ENCODE results near the gene IFT20. TPM values are rescaled to one million over a fixed set of nuclear protein-coding genes. Genes with fewer than 3 reads are reported as not detected.

IFT20 gene
- total and polyA plus RNA-seq, 2 donors (not counting 3 experiments of a cell fraction or from before 2014, with no cell fraction given) = 26.5 to 45.0 TPM

DNA sequence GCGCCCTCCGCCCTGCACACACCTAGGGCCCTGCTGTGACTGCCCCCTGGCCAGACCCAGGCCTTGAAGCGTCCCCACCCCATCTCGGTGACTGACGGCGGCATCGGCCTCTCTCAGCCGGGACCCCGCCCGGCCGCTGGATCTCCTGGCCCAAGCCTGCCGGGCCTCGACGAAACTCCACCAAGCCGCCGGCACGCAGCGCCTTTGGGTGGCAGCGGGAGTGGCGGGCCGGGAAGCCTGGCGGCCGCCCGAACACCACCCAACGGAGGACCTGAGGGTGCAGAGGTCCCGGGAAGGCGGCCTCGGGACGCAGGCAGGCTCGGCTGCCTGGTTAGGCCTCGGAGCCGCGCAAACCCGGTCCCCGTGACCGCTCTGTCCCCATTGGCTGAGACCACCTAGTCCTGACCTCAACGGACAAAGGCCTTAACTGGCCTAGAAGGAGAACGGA, 28.3 kb downstream of the IFT20 start:
- H3K9me3 ChIP-seq (replicated peaks; ENCODE audit: control insufficient read depth, insufficient read depth, low read length) = no peaks in the 10 kb centered on the region
- ChIA-PET POLR2A (no interaction called here), CTCF (no interaction called here)
- H3K9ac ChIP-seq (replicated peaks; ENCODE audit: extremely low read depth, insufficient read depth, low read length) = no peak overlapping the region
- H3K79me2 ChIP-seq (ENCODE audit: control insufficient read depth, insufficient read depth, low read length) = no peaks in the 10 kb centered on the region
- no peaks in the 10 kb centered on the region for H3K9me1 ChIP-seq (replicated peaks; ENCODE audit: control insufficient read depth, extremely low read depth, insufficient read depth, low read length)
- no peak overlapping the region for H3K27ac ChIP-seq (ENCODE audit: insufficient read depth, low read depth, low read length)
- TF ChIP-seq EZH2 (IDR thresholded peaks at IDR 0.05; ENCODE audit: borderline replicate concordance, low read depth, low read length, severe bottlenecking) (peak; percentile 69), POLR2AphosphoS5 (IDR thresholded peaks at IDR 0.05; ENCODE audit: insufficient read depth, low read depth, low read length) (no peak)
- TF ChIP-seq, protein P1, sequence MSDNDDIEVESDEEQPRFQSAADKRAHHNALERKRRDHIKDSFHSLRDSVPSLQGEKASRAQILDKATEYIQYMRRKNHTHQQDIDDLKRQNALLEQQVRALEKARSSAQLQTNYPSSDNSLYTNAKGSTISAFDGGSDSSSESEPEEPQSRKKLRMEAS (IDR thresholded peaks at IDR 0.05; ENCODE audit: insufficient read depth, insufficient read length) = no peak
- dilution Hi-C loops (cut with MboI; ENCODE audit: extremely low pct_ligation_motif_present, low sequenced_read_pairs) (no loop called here), intact Hi-C loops (cut with micrococcal nuclease) (no loop called here)
- no peak overlapping the region for H3K4me3 ChIP-seq (replicated peaks in 1 of 3; ENCODE audit: insufficient read depth in 1 of 3, low read depth in 1 of 3, low read length in 3 of 3)
- no TSS peak for BruUV-seq (replicated peaks)
- DNase-seq (ENCODE audit: low read depth, low spot score) (no peak), FAIRE-seq (no peak)
- H3K36me3 ChIP-seq (ENCODE audit: control insufficient read depth in 2 of 2, extremely low read depth in 1 of 2, insufficient read depth in 2 of 2, low read length in 2 of 2) = no peaks in the 10 kb centered on the region
- H3K4me2 ChIP-seq (ENCODE audit: insufficient read depth, low read length) = no peak overlapping the region
- H4K20me1 ChIP-seq (replicated peaks; ENCODE audit: control insufficient read depth, extremely low read depth, insufficient read depth, low read length) = no peaks in the 10 kb centered on the region
- H2AFZ ChIP-seq (ENCODE audit: low read depth, low read length) = no peak overlapping the region
- no peaks in the 10 kb centered on the region for H3K4me1 ChIP-seq (ENCODE audit: control insufficient read depth, extremely low read depth, insufficient read depth, low read length)
- peaks cover 18 to 27% of the 10 kb centered on the region in 2 experiments for H3K27me3 ChIP-seq (ENCODE audit: control insufficient read depth in 2 of 2, insufficient read depth in 2 of 2, low read length in 2 of 2)

DNA sequence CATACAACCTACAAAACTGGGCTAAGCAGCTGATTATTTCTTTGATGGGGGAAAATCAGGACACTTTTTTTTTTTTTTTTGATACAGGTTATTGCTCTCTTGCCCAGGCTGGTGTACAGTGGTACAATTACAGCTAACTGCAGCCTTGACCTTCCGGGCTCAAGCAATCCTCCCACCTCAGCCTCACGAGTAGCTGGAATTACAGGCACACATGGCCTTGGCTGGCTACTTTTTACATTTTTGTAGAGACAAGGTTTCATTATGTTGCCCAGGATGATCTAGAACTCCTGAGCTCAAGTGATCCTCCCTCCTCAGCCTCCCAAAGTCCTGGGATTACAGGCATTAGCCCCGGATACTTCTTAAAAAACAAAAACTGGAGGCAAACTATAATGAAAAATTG, 36.8 kb downstream of the IFT20 start:
- Histone ChIP-seq H3K27ac (ENCODE audit: insufficient read depth, low read depth, low read length) (no peak overlapping the region), H3K4me2 (ENCODE audit: insufficient read depth, low read length) (no peak overlapping the region), H3K36me3 (ENCODE audit: control insufficient read depth in 2 of 2, extremely low read depth in 1 of 2, insufficient read depth in 2 of 2, low read length in 2 of 2) (no peaks in the 10 kb centered on the region), H3K4me3 (replicated peaks in 1 of 3; ENCODE audit: insufficient read depth in 1 of 3, low read depth in 1 of 3, low read length in 3 of 3) (no peak overlapping the region), H2AFZ (ENCODE audit: low read depth, low read length) (no peak overlapping the region), H3K27me3 (ENCODE audit: control insufficient read depth in 2 of 2, insufficient read depth in 2 of 2, low read length in 2 of 2) (peaks cover 0 to 2% of the 10 kb centered on the region in 2 experiments), H3K79me2 (ENCODE audit: control insufficient read depth, insufficient read depth, low read length) (no peaks in the 10 kb centered on the region), H3K9me1 (replicated peaks; ENCODE audit: control insufficient read depth, extremely low read depth, insufficient read depth, low read length) (no peaks in the 10 kb centered on the region), H3K9ac (replicated peaks; ENCODE audit: extremely low read depth, insufficient read depth, low read length) (no peak overlapping the region), H4K20me1 (replicated peaks; ENCODE audit: control insufficient read depth, extremely low read depth, insufficient read depth, low read length) (no peaks in the 10 kb centered on the region), H3K4me1 (ENCODE audit: control insufficient read depth, extremely low read depth, insufficient read depth, low read length) (no peaks in the 10 kb centered on the region), H3K9me3 (replicated peaks; ENCODE audit: control insufficient read depth, insufficient read depth, low read length) (no peaks in the 10 kb centered on the region)
- dilution Hi-C loops (cut with MboI; ENCODE audit: extremely low pct_ligation_motif_present, low sequenced_read_pairs) (no loop called here), intact Hi-C loops (cut with micrococcal nuclease) (no loop called here)
- DNase-seq (ENCODE audit: low read depth, low spot score) (no peak), FAIRE-seq (no peak)
- no TSS peak for BruUV-seq (replicated peaks)
- POLR2A ChIA-PET = no interaction called here
- CTCF ChIA-PET = no interaction called here
- no peak for TF ChIP-seq EZH2 (IDR thresholded peaks at IDR 0.05; ENCODE audit: borderline replicate concordance, low read depth, low read length, severe bottlenecking)
- TF ChIP-seq FOS (IDR thresholded peaks at IDR 0.05; ENCODE audit: borderline replicate concordance, insufficient read depth, low read length) = no peak
- no peak for TF ChIP-seq POLR2AphosphoS5 (IDR thresholded peaks at IDR 0.05; ENCODE audit: insufficient read depth, low read depth, low read length)
- no peak for TF ChIP-seq JUN (IDR thresholded peaks at IDR 0.05; ENCODE audit: borderline replicate concordance, insufficient read depth, insufficient read length, low read depth)
- TF ChIP-seq, protein P1 (IDR thresholded peaks at IDR 0.05; ENCODE audit: insufficient read depth, insufficient read length) = no peak
- TF ChIP-seq POLR2A (IDR thresholded peaks at IDR 0.05; ENCODE audit: low read depth, low read length) = no peak
- TF ChIP-seq MYC (IDR thresholded peaks at IDR 0.05; ENCODE audit: low read depth, low read length) = no peak
- TF ChIP-seq GATA2 (IDR thresholded peaks at IDR 0.05; ENCODE audit: insufficient read depth, insufficient read length, low read depth, low read length) = no peak
- no peak for TF ChIP-seq CTCF (IDR thresholded peaks at IDR 0.05; ENCODE audit: extremely low read depth in 1 of 2, insufficient read depth in 1 of 2, low read depth in 1 of 2, low read length in 2 of 2)

All from endothelial cell of umbilical vein (primary cell).